ENCODE results near the gene PLK2. TPM values are rescaled to one million over a fixed set of nuclear protein-coding genes. Genes with fewer than 3 reads are reported as not detected.

The PLK2 gene
- total RNA-seq, 1 experiment from 2014 or later = not detected

DNA sequence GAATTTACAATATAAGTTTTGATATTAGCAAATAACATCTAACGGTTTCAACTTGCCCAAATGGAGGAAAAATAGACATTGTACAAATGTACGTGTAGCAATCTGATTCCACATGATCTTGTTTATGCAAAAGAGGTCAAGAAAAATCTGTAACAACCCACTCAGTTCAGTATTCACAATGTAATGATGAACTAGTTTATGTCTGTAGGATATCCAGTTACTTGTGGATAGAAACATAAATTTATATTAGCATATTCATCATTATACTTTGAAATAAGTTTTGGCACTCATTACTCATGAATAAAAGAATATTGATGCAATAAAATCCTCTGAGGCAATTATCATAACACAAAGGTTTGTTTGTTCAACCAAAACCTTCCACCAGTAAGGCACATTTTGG lies 28.1 kb downstream of the PLK2 start:
- Histone ChIP-seq H3K79me2 (ENCODE audit: low read length) (no peaks in the 10 kb centered on the region), H3K9me2 (replicated peaks; ENCODE audit: insufficient read depth, low read length) (no peaks in the 10 kb centered on the region), H3K9me3 (ENCODE audit: low read length) (no peaks in the 10 kb centered on the region), H3K9ac (ENCODE audit: low read length) (no peak overlapping the region), H3K4me3 (ENCODE audit: low read length) (no peak overlapping the region), H2AFZ (ENCODE audit: low read length) (no peak overlapping the region), H4K20me1 (ENCODE audit: insufficient read depth, low read depth, low read length) (no peaks in the 10 kb centered on the region), H3K27ac (ENCODE audit: low read length) (no peak overlapping the region), H3K4me2 (ENCODE audit: low read depth, low read length, poor library complexity, severe bottlenecking) (no peak overlapping the region), H3K36me3 (ENCODE audit: insufficient read depth, low read length) (no peaks in the 10 kb centered on the region), H3K4me1 (ENCODE audit: low read length) (no peaks in the 10 kb centered on the region), H3K27me3 (ENCODE audit: low read length) (no peaks in the 10 kb centered on the region)
- no peak for DNase-seq

DNA sequence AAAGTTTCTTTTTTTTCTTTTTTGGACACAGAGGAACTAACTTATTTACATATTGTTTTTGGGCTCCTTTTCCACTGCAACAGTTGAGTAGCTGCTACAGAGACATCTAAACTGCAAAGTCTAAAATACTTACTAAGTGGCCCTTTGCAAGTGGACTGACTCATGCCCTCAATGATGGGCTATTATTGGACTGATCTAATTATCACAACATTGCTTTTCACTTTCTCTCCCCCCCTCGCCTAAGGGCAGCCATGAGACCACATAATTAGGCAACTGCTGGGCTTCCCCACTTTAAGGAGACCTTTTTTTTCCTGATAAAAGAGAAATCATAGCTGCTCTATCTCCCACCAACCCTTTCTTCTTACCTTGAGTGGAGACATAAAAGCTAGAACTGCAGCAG lies 47.0 kb downstream of the PLK2 start:
- Histone ChIP-seq H3K4me1 (ENCODE audit: low read length) (no peaks in the 10 kb centered on the region), H3K9me3 (ENCODE audit: low read length) (no peaks in the 10 kb centered on the region), H3K27me3 (ENCODE audit: low read length) (no peaks in the 10 kb centered on the region), H3K4me2 (ENCODE audit: low read depth, low read length, poor library complexity, severe bottlenecking) (no peak overlapping the region), H3K36me3 (ENCODE audit: insufficient read depth, low read length) (no peaks in the 10 kb centered on the region), H3K79me2 (ENCODE audit: low read length) (no peaks in the 10 kb centered on the region), H2AFZ (ENCODE audit: low read length) (no peak overlapping the region), H4K20me1 (ENCODE audit: insufficient read depth, low read depth, low read length) (no peaks in the 10 kb centered on the region), H3K9ac (ENCODE audit: low read length) (no peak overlapping the region), H3K9me2 (replicated peaks; ENCODE audit: insufficient read depth, low read length) (no peaks in the 10 kb centered on the region), H3K4me3 (ENCODE audit: low read length) (no peak overlapping the region), H3K27ac (ENCODE audit: low read length) (no peak overlapping the region)
- no peak for DNase-seq

DNA sequence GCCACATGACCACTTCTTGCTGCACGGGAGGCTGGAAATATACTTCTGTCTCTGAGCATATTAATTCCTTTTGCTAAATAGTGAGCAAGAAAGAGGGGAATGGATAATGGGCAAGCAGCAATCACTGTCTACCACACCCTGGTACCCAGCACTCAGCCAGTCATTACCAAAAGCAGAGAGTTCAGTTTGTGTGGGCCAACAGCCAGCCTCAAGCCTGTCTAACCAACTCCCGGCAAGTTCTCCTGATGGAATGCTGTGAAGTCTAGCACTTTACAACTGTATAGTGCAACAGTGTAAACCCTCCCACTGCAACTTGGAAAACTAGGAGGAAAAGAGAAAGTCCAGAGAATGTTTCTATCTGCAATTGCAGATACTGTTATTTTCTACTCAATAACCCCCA lies 47.8 kb downstream of the PLK2 start:
- H3K9me3 ChIP-seq (ENCODE audit: low read length) = no peaks in the 10 kb centered on the region
- H3K9me2 ChIP-seq (replicated peaks; ENCODE audit: insufficient read depth, low read length) = no peaks in the 10 kb centered on the region
- no peak overlapping the region for H3K4me2 ChIP-seq (ENCODE audit: low read depth, low read length, poor library complexity, severe bottlenecking)
- no peak for DNase-seq
- no peaks in the 10 kb centered on the region for H3K4me1 ChIP-seq (ENCODE audit: low read length)
- no peak overlapping the region for H2AFZ ChIP-seq (ENCODE audit: low read length)
- no peaks in the 10 kb centered on the region for H3K36me3 ChIP-seq (ENCODE audit: insufficient read depth, low read length)
- H3K79me2 ChIP-seq (ENCODE audit: low read length) = no peaks in the 10 kb centered on the region
- H3K4me3 ChIP-seq (ENCODE audit: low read length) = no peak overlapping the region
- H3K9ac ChIP-seq (ENCODE audit: low read length) = no peak overlapping the region
- H4K20me1 ChIP-seq (ENCODE audit: insufficient read depth, low read depth, low read length) = no peaks in the 10 kb centered on the region
- H3K27me3 ChIP-seq (ENCODE audit: low read length) = no peaks in the 10 kb centered on the region
- H3K27ac ChIP-seq (ENCODE audit: low read length) = no peak overlapping the region

DNA sequence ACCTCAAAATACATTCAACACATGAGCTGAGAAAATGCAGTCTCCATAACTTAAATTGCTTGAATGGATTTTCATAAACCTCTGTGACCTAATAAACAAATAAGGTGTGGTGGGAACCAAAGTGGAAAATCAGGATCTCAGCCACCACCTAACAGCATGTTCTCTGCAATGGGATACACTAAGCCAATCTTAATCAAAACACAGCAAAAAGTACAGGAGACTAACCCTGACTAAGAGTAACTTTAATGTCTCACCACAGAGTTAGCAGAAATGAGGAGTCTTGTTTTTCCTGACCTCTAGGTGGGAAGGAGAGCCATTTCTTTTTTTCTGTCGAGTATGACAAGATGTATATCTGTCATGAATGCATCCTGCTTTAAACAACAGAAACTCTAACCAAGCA lies 48.5 kb downstream of the PLK2 start:
- Histone ChIP-seq H3K4me1 (ENCODE audit: low read length) (no peaks in the 10 kb centered on the region), H3K79me2 (ENCODE audit: low read length) (no peaks in the 10 kb centered on the region), H3K9ac (ENCODE audit: low read length) (no peak overlapping the region), H2AFZ (ENCODE audit: low read length) (no peak overlapping the region), H3K36me3 (ENCODE audit: insufficient read depth, low read length) (no peaks in the 10 kb centered on the region), H4K20me1 (ENCODE audit: insufficient read depth, low read depth, low read length) (no peaks in the 10 kb centered on the region), H3K4me3 (ENCODE audit: low read length) (no peak overlapping the region), H3K9me2 (replicated peaks; ENCODE audit: insufficient read depth, low read length) (no peaks in the 10 kb centered on the region), H3K9me3 (ENCODE audit: low read length) (no peaks in the 10 kb centered on the region), H3K27me3 (ENCODE audit: low read length) (no peaks in the 10 kb centered on the region), H3K4me2 (ENCODE audit: low read depth, low read length, poor library complexity, severe bottlenecking) (no peak overlapping the region), H3K27ac (ENCODE audit: low read length) (no peak overlapping the region)
- DNase-seq = no peak

DNA sequence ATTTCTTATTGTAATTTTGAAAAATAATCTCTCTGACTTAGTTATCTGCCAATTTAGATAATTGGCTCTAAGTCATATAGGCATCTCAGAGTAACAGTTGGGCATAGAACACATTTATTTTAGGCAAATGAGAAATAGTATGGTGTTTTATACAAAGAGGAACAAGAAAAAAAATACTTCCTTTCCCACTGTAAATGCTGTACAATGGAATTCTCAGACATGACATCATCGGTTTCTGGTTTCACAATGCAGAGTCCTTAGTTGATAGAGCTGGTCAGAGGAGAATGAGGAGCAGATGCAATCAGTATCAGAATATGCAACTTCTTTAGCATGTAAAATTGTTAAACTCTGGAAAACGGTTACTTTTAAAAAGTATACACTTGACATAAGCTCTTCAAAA lies 49.4 kb downstream of the PLK2 start:
- no peak overlapping the region for H2AFZ ChIP-seq (ENCODE audit: low read length)
- H3K27ac ChIP-seq (ENCODE audit: low read length) = no peak overlapping the region
- DNase-seq = no peak
- H3K9me3 ChIP-seq (ENCODE audit: low read length) = no peaks in the 10 kb centered on the region
- H3K9ac ChIP-seq (ENCODE audit: low read length) = no peak overlapping the region
- H3K36me3 ChIP-seq (ENCODE audit: insufficient read depth, low read length) = no peaks in the 10 kb centered on the region
- no peaks in the 10 kb centered on the region for H3K9me2 ChIP-seq (replicated peaks; ENCODE audit: insufficient read depth, low read length)
- H3K4me2 ChIP-seq (ENCODE audit: low read depth, low read length, poor library complexity, severe bottlenecking) = no peak overlapping the region
- no peaks in the 10 kb centered on the region for H4K20me1 ChIP-seq (ENCODE audit: insufficient read depth, low read depth, low read length)
- H3K4me3 ChIP-seq (ENCODE audit: low read length) = no peak overlapping the region
- no peaks in the 10 kb centered on the region for H3K4me1 ChIP-seq (ENCODE audit: low read length)
- H3K79me2 ChIP-seq (ENCODE audit: low read length) = no peaks in the 10 kb centered on the region
- H3K27me3 ChIP-seq (ENCODE audit: low read length) = no peaks in the 10 kb centered on the region

DNA sequence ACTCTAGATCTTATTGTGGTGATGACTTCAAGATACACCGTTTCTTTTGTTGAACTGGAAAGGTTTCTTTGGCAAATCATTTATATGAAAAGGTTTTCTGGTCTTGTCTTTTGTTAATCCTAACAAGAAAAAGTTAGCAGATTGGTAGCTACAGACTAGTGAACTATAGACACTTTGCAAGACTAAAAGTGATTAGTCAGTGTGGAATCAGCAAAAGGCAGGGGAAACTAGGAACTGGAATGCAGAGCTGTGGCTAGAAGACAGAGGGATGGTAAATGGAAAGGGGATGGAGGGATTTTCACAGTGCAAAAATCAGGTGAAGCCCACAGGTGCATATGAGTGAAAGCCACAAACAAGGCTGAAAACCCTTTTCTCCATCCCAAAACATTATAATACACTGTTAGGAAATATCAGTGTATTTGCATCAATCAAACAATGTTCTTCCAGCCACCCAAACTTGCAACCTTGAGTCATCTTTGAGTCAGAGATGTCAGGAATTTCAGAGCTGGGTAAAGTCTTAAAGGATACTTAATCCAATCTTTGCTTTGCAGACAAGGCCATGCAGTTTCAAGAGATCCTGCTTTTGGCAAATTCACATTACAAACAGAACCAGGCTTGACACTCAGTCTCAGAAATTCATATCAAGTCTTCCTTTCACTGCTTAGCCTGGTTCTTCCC lies 52.7 kb downstream of the PLK2 start:
- Histone ChIP-seq H2AFZ (ENCODE audit: low read length) (no peak overlapping the region), H3K4me3 (ENCODE audit: low read length) (no peak overlapping the region), H3K4me1 (ENCODE audit: low read length) (no peaks in the 10 kb centered on the region), H3K36me3 (ENCODE audit: insufficient read depth, low read length) (no peaks in the 10 kb centered on the region), H3K9me3 (ENCODE audit: low read length) (no peaks in the 10 kb centered on the region), H3K9me2 (replicated peaks; ENCODE audit: insufficient read depth, low read length) (no peaks in the 10 kb centered on the region), H3K79me2 (ENCODE audit: low read length) (no peaks in the 10 kb centered on the region), H3K9ac (ENCODE audit: low read length) (no peak overlapping the region), H4K20me1 (ENCODE audit: insufficient read depth, low read depth, low read length) (no peaks in the 10 kb centered on the region), H3K4me2 (ENCODE audit: low read depth, low read length, poor library complexity, severe bottlenecking) (no peak overlapping the region), H3K27me3 (ENCODE audit: low read length) (no peaks in the 10 kb centered on the region), H3K27ac (ENCODE audit: low read length) (no peak overlapping the region)
- DNase-seq = no peak

DNA sequence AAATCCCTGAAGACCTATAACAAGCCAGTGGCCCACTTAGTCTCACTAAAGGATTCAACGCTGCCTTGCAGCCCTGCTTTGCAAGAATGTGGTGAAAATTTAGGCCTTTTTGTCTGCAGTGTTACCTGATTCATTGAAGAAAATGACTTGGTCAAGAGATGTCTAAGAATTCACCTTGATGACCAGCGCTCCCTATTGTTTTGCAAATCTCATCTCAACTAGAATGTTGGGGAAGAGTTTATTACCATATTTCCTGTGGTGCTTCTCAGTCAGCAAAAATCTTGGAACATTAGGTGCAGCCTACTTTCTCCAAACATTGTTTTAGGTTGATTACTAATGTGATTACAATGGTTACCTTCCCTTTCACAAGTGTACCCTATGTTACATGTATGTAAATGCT lies 53.5 kb downstream of the PLK2 start:
- no peaks in the 10 kb centered on the region for H3K27me3 ChIP-seq (ENCODE audit: low read length)
- no peaks in the 10 kb centered on the region for H3K4me1 ChIP-seq (ENCODE audit: low read length)
- H3K36me3 ChIP-seq (ENCODE audit: insufficient read depth, low read length) = no peaks in the 10 kb centered on the region
- no peaks in the 10 kb centered on the region for H3K79me2 ChIP-seq (ENCODE audit: low read length)
- DNase-seq = no peak
- H4K20me1 ChIP-seq (ENCODE audit: insufficient read depth, low read depth, low read length) = no peaks in the 10 kb centered on the region
- no peak overlapping the region for H3K4me3 ChIP-seq (ENCODE audit: low read length)
- no peak overlapping the region for H3K9ac ChIP-seq (ENCODE audit: low read length)
- H3K9me2 ChIP-seq (replicated peaks; ENCODE audit: insufficient read depth, low read length) = no peaks in the 10 kb centered on the region
- no peaks in the 10 kb centered on the region for H3K9me3 ChIP-seq (ENCODE audit: low read length)
- no peak overlapping the region for H2AFZ ChIP-seq (ENCODE audit: low read length)
- H3K27ac ChIP-seq (ENCODE audit: low read length) = no peak overlapping the region
- H3K4me2 ChIP-seq (ENCODE audit: low read depth, low read length, poor library complexity, severe bottlenecking) = no peak overlapping the region

DNA sequence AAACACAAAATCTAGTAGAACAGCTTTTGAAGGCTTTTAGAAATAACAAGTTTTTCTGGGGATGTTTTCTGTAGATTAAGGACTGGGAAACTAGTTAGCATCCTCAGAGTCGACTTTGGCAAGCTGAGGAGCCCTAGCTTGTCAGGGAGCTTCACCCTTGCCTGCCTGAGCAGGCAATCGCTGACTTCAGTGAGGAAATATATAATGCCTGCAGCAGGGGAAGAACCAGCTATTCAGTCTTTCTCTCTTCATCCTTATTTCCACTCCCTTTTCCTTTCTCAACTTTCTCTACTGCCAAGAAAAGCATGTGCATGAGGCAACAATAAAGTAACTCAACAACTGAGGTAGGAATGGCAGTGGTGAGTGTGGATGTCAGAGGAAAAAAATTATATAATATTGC lies 54.7 kb downstream of the PLK2 start:
- H3K27ac ChIP-seq (ENCODE audit: low read length) = no peak overlapping the region
- H3K9ac ChIP-seq (ENCODE audit: low read length) = no peak overlapping the region
- no peak overlapping the region for H2AFZ ChIP-seq (ENCODE audit: low read length)
- no peak overlapping the region for H3K4me3 ChIP-seq (ENCODE audit: low read length)
- H3K79me2 ChIP-seq (ENCODE audit: low read length) = no peaks in the 10 kb centered on the region
- no peaks in the 10 kb centered on the region for H3K36me3 ChIP-seq (ENCODE audit: insufficient read depth, low read length)
- no peaks in the 10 kb centered on the region for H3K9me3 ChIP-seq (ENCODE audit: low read length)
- DNase-seq = no peak
- no peaks in the 10 kb centered on the region for H3K27me3 ChIP-seq (ENCODE audit: low read length)
- H3K4me1 ChIP-seq (ENCODE audit: low read length) = no peaks in the 10 kb centered on the region
- H3K4me2 ChIP-seq (ENCODE audit: low read depth, low read length, poor library complexity, severe bottlenecking) = no peak overlapping the region
- no peaks in the 10 kb centered on the region for H3K9me2 ChIP-seq (replicated peaks; ENCODE audit: insufficient read depth, low read length)
- H4K20me1 ChIP-seq (ENCODE audit: insufficient read depth, low read depth, low read length) = no peaks in the 10 kb centered on the region

DNA sequence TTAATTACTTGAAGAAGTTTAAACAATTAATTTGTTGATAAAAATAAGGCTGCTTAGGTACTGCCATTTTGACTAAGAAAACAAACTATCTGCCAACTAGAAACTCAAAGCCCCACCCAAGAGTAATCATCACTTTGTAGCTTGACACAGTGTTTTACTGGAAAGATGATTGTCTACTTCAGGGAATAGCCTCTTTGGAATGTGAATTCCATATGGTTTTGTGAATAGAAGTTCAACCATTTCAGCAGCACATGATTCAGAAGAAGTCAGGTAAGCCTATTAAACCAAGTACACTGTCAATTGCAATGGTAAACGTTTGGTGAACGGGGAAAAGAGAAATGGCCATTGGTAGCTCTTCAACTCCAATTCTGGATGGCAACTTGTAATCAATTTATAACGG lies 55.2 kb downstream of the PLK2 start:
- Histone ChIP-seq H3K27ac (ENCODE audit: low read length) (no peak overlapping the region), H3K36me3 (ENCODE audit: insufficient read depth, low read length) (no peaks in the 10 kb centered on the region)
- no peak for DNase-seq

More for the DNA sequence above, 55.2 kb downstream of the PLK2 start:
- Histone ChIP-seq H3K4me2 (ENCODE audit: low read depth, low read length, poor library complexity, severe bottlenecking) (no peak overlapping the region), H3K4me3 (ENCODE audit: low read length) (no peak overlapping the region), H4K20me1 (ENCODE audit: insufficient read depth, low read depth, low read length) (no peaks in the 10 kb centered on the region), H3K9me3 (ENCODE audit: low read length) (no peaks in the 10 kb centered on the region), H3K79me2 (ENCODE audit: low read length) (no peaks in the 10 kb centered on the region), H2AFZ (ENCODE audit: low read length) (no peak overlapping the region), H3K9me2 (replicated peaks; ENCODE audit: insufficient read depth, low read length) (no peaks in the 10 kb centered on the region), H3K4me1 (ENCODE audit: low read length) (no peaks in the 10 kb centered on the region), H3K9ac (ENCODE audit: low read length) (no peak overlapping the region), H3K27me3 (ENCODE audit: low read length) (no peaks in the 10 kb centered on the region)
